T47D (cell line): ENCODE data around the gene PRSS56.
A peak's percentile ranks its signal among the peaks of the same experiment; 100 is the strongest.

Source experiments
- DNase-seq, 2 experiments: peaks; one replicate each; pipeline versions ENCODE4 v3.0.0 to v3.0.0-alpha.2; 2011 to 2012; ENCODE audit warnings: low read depth in 1 of 2, low spot score in 1 of 2
- JUND ChIP-seq: IDR thresholded peaks from 2 replicates; pipeline ENCODE4 v1.6.1; 2012; ENCODE audit warnings: low read depth
- in situ Hi-C: cut with HindIII; loops from 2 replicates; pipeline ENCODE4 v1.10.0; 2016; ENCODE audit warnings: low sequenced_read_pairs, low pct_unique_long_range_greater_than_20kb

Gene PRSS56

DNA sequence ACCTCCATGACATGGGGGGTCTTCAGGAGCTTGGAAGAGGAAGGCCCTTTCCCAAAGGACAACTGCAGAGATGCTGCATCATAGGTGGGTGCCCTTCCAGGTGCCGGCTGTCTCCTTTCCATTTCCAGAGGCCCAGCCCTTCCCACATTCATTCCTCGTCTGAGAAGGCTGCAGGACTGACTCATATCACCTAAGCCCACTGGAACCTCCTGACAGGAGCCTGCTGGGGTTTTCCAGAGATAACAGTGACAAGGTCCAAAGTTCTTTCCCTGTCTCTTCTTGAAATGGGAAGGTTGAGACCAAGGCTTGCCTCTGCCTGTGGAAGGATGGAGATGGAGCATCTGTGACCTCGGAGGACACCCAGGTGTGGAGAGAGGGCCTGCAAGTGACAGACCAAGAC lies 3.6 kb upstream of the PRSS56 start:
- TF ChIP-seq JUND = no peak
- in situ Hi-C loops = no loop called here

GRCh38 chr2:232518844-232519243 lies 1.3 kb upstream of the PRSS56 start:
- in situ Hi-C loops = no loop called here
- DNase-seq = no peak
- no peak for TF ChIP-seq JUND

More for the DNA sequence above, 3.6 kb upstream of the PRSS56 start:
- no peak for DNase-seq

DNA sequence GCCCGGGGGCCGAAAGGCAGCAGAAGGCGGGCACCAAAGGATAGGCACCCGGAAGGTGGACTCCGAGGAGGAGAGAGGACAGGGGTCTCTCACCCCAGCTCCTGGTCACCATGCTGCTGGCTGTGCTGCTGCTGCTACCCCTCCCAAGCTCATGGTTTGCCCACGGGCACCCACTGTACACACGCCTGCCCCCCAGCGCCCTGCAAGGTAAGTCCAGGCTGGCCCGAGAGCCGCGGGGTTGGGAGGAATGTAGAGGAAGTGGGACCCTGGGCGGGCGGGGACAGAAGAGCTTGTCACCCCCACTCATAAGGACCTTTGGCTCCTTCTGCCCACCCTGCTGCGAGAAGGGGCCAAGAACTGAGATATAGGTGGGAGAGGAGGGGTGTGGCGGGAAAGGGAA lies 301 bp downstream of the PRSS56 start:
- no peak for DNase-seq
- TF ChIP-seq JUND = no peak
- in situ Hi-C loops = no loop called here

DNA sequence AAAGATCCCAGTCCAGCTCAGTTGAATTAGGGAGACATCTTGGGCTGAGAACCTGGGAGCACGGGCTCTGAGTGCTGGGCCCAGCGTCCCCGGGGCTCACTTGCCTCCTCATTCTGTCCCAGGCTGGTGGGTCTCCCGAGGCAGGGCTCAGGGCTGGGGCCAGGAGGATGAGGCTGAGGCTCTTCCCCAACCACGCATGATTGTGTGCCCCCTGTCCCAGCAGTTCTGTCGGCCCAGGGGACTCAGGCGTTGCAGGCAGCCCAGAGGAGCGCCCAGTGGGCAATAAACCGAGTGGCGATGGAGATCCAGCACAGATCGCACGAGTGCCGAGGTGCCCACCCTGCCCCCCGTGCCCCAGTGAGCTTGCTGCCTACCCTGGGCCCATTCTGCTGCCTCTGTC lies 910 bp downstream of the PRSS56 start:
- no peak for TF ChIP-seq JUND
- in situ Hi-C loops = no loop called here
- no peak for DNase-seq

DNA sequence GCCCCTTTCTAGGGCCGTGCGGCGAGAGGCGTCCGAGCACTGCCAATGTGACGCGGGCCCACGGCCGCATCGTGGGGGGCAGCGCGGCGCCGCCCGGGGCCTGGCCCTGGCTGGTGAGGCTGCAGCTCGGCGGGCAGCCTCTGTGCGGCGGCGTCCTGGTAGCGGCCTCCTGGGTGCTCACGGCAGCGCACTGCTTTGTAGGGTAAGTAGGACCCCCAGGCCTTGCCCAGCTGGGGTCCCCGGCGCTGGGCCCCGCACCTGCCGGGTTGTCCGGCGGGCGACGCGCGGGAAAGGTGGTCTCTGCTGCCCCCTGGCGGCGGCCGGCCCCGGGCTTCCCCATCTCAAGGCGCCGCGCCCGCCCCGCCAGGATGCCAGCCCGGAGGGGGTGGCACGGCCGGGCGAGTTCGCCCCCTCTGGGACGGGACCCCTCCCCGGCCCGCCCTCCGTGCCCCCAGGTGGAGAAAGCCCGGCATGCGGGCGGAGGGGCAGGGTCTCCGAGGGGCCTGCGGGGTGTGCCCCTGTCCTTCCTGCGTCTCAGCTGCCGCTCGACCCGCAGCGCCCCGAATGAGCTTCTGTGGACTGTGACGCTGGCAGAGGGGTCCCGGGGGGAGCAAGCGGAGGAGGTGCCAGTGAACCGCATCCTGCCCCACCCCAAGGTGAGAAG lies 1.9 kb downstream of the PRSS56 start:
- DNase-seq = peak; percentile 20 to 59
- no peak for TF ChIP-seq JUND
- in situ Hi-C loops = no loop called here

DNA sequence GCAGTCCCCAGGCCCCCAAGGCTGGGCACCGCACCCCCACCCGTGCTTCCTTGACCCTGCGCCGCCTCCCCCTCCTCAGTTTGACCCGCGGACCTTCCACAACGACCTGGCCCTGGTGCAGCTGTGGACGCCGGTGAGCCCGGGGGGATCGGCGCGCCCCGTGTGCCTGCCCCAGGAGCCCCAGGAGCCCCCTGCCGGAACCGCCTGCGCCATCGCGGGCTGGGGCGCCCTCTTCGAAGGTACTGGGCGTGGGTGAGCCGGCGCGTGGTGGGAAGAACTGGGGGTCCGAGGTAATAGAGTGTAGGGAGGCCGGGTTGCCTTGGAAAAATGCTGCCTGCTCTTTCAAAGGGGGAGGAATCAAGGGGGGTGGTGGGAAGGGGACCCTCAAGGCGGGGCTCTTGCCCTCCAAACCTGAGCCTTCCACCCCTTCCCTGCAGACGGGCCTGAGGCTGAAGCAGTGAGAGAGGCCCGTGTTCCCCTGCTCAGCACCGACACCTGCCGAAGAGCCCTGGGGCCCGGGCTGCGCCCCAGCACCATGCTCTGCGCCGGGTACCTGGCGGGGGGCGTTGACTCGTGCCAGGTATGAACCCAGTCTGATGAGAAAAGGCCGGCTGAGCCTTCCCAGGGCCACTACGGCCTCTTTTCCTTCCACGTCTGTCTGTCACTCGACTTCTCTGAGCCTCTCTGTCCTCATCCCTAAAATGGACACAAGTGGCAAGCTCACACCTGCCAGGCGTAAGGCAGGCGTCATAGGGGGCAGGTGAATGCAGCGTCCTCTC lies 2.6 kb downstream of the PRSS56 start:
- in situ Hi-C loops = no loop called here

DNA sequence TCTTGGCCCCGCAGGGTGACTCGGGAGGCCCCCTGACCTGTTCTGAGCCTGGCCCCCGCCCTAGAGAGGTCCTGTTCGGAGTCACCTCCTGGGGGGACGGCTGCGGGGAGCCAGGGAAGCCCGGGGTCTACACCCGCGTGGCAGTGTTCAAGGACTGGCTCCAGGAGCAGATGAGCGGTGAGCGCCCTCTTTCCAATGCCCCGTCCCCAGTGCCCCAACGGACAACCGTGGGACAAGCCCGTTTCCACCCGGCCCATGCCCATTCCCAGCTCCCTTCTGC lies 3.2 kb downstream of the PRSS56 start:
- no peak for TF ChIP-seq JUND
- peak in 1 of 2 experiments; percentile 17 for DNase-seq
- in situ Hi-C loops = no loop called here

More for the DNA sequence above, 2.6 kb downstream of the PRSS56 start:
- no peak for DNase-seq
- TF ChIP-seq JUND = no peak

DNA sequence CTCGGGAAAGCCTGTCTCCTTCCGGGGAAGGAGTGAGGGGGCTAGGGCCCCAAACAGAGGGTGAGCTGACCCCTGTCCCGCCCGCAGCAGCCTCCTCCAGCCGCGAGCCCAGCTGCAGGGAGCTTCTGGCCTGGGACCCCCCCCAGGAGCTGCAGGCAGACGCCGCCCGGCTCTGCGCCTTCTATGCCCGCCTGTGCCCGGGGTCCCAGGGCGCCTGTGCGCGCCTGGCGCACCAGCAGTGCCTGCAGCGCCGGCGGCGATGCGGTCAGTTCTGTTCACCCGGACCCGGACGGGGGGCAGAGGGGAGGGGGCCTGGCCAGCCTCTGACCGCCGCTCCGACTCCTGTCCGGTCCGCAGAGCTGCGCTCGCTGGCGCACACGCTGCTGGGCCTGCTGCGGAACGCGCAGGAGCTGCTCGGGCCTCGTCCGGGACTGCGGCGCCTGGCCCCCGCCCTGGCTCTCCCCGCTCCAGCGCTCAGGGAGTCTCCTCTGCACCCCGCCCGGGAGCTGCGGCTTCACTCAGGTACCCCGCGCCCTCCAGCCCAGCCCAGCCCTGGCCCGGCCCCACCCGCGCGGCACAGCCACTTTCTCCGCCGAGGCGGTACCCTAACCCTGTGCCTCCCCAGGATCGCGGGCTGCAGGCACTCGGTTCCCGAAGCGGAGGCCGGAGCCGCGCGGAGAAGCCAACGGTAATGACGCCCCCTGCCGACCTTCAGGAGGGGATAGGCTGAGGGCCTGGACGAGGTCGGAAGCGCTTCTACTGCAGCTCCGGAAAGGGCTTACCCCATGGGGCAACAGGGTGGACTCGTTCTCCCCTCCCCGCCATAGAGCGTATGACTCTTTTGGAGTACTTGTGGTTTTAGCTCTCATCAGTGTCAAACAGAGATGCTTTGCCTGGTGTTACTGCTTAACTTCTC lies 3.8 kb downstream of the PRSS56 start:
- in situ Hi-C loops = no loop called here
- DNase-seq = peak; percentile 46 to 49
- TF ChIP-seq JUND = no peak

- in situ Hi-C loops = no loop called here
- no peak for TF ChIP-seq JUND
Observed at GRCh38 chr2:232524771-232525170, 4.6 kb downstream of the PRSS56 start.

DNA sequence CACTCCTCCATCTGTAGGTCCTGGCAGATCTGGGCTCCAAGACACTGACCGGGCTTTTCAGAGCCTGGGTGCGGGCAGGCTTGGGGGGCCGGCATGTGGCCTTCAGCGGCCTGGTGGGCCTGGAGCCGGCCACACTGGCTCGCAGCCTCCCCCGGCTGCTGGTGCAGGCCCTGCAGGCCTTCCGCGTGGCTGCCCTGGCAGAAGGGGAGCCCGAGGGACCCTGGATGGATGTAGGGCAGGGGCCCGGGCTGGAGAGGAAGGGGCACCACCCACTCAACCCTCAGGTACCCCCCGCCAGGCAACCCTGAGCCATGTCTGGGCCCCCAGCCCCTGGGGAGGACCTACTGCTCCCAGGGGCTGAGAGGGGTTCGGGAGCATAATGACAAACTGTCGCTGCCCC lies 5.0 kb downstream of the PRSS56 start:
- in situ Hi-C loops = no loop called here
- DNase-seq = no peak
- no peak for TF ChIP-seq JUND

More at GRCh38 chr2:232524771-232525170, 4.6 kb downstream of the PRSS56 start:
- no peak for DNase-seq

DNA sequence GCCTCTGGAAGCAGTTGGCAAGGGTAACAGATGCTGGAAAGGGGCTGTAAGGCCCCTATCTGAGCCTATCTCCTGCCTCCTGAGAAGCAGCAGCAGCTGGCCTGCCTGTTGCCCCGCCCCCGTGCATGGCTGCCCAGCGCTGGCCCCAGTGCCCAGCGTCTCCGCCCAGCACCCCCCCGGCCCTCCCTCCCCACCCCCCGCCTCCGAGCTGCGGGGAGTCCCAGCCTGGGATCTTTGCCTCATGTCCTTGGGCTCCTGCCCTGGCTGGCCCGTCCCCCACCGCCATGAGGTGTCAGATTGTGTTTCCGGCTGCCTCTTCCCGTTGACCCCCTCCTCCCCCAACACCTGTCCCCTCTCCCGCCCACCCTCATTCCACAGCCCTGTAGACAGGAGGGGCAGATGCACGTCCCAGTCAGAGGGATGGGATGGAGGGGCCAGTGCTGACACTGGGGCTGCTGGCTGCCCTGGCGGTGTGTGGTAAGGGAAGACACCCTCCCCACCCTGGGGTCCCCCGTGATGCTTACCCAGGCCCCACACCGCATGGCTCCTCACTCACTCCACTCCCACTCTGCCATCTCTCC lies 5.7 kb downstream of the PRSS56 start, which contains the start of gene CHRND:
Gene CHRND (plus strand): TSS at position 370 of the 581 bp plus-strand sequence. CDS start 56 bp downstream, at position 426.
- in situ Hi-C loops = no loop called here
- no peak for TF ChIP-seq JUND
- no peak for DNase-seq

DNA sequence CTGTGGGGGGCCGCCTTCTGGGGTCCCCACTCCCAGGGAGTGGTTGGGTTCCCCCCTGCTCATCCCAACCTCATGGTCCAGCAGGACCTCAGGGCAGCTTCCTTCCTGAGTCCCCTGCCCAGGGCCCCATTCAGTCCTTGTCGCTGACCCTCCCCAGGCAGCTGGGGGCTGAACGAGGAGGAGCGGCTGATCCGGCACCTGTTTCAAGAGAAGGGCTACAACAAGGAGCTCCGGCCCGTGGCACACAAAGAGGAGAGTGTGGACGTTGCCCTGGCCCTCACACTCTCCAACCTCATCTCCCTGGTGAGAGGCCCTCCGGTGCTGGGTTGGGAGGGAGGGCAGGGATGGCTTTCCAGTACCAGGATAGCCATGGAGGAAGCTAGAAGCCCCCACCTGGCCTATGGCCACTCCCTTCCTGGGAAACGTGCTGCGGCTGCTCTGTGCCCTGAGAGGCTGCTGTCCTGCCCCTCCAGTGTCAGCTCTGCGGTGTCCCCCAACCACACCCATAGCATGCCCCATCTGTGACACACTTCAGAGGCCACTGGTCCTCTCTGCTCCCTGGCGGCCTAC lies 6.3 kb downstream of the PRSS56 start:
- no peak for TF ChIP-seq JUND
- in situ Hi-C loops = no loop called here
- no peak for DNase-seq
